Raji (cell line): ENCODE measurements around the gene VWDE.

Experiments used
- POLR2A ChIP-seq: IDR thresholded peaks from 2 replicates; pipeline ENCODE4 v1.6.1; 2011; ENCODE audit warnings: low read depth, low read length, control low read depth; ENCODE audit not compliant: insufficient read depth

The VWDE gene

GRCh38 chr7:12403287-12404181 is at the start of gene VWDE:
TSS of gene VWDE (minus strand) at chr7:12403865. CDS start at chr7:12403716, 149 bp downstream.
- no peak for TF ChIP-seq POLR2A

DNA sequence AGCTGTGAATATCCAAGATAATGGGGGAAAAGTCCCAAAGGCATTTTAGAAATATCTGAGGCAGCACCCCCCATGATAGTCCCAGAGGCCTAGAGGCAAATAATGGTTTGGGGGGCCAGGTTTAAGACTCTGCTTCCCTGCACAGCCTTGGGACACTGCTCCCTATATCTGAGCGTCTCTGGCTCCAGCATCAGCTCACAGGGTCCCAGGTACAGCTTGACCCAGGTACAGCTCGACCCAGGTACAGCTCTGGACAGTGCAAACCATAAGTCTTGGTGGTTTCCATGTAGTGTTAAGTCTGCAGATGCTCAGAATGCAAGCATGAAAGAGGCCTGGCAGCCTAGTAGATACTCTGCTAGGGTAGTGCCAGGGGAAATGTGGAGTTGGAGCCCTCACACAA is 47.0 kb upstream of the VWDE start:
- no peak for TF ChIP-seq POLR2A

DNA sequence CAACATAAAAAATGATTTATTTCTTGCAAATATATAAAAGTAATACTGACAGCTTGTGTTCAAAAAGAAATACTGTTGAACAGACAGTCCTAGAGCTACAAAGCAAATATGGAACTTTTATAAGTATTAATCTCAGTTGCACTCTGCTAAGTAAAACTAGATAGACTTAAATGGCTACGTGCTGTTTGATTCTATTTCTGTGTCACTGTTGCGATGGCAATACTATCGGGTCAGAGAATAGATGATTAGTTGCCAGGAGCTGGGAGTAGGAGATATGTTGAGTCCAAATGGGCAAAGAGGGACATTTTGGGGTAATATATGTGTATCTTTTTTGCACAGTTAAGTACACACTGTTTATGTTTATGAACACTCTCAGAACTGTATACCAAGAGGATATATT is 41.1 kb upstream of the VWDE start:
- no peak for TF ChIP-seq POLR2A

GRCh38 chr7:12440229-12440628 is 36.6 kb upstream of the VWDE start:
- no peak for TF ChIP-seq POLR2A

GRCh38 chr7:12436896-12437535 is 33.4 kb upstream of the VWDE start:
- TF ChIP-seq POLR2A = no peak

GRCh38 chr7:12436126-12436525 is 32.5 kb upstream of the VWDE start:
- TF ChIP-seq POLR2A = no peak

- no peak for TF ChIP-seq POLR2A
Observed at GRCh38 chr7:12434012-12434642, 30.5 kb upstream of the VWDE start.

DNA sequence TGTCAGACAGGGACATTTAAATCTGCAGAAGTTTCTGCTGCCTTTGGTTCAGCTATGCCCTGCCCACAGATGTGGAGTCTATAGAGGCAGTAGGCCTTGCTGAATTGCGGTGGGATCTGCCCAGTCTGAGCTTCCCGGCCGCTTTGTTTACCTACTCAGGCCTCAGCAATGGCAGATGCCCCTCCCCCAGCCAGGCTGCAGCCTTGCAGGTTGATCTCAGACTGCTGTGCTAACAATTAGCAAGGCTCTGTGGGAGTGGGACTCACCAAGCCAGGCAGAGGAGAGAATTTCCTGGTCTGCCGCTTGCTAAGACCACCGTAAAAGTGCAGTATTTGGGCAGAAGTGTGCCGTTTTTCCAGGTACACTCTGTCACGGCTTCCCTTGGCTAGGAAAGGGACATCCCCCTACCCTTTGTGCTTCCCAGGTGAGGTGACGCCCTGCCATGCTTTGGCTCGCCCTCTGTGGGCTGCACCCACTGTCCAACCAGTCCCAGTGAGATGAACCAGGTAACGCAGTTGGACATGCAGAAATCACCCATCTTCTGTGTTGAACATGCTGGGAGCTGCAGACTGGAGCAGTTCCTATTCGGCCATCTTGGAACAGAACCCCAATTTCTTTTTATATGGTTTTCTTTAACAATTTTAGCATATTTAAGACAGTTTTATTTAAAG is 28.4 kb upstream of the VWDE start:
- no peak for TF ChIP-seq POLR2A

GRCh38 chr7:12425311-12425710 is 21.6 kb upstream of the VWDE start:
- TF ChIP-seq POLR2A = no peak

DNA sequence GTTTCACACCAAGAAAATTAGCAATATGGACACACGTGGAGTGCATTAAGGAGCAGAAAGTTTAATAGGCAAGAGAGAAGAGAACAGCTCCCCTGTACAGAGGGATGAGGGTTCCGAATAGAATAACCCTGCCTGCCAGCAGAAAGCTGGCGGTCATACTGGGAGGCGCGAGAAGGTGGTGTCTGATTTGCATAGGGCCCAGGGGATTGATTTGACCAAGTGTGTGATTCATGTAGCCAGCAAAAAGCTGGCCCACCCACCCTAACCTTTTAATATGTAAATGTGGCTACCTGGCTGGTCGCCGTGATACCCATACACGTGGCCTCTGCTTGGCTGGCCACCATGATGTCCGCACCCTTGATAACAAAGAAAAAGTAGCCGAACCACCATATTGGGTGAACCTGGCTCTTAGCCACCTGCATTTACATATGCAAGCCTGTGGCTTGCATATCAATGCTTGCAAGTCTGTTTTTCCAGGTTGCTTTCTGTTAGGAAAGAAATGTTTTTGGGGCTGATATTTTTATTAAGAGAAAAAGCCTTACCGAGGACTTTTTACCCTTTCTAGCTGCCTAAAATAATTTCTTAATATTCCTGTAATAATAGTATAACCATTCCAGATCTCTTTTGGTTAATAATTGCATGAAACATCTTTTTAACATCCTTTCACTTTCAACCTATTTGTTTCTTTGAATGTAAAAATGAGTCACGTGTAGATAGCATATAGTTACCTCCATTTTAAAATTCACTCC is 20.5 kb upstream of the VWDE start:
- TF ChIP-seq POLR2A = no peak

DNA sequence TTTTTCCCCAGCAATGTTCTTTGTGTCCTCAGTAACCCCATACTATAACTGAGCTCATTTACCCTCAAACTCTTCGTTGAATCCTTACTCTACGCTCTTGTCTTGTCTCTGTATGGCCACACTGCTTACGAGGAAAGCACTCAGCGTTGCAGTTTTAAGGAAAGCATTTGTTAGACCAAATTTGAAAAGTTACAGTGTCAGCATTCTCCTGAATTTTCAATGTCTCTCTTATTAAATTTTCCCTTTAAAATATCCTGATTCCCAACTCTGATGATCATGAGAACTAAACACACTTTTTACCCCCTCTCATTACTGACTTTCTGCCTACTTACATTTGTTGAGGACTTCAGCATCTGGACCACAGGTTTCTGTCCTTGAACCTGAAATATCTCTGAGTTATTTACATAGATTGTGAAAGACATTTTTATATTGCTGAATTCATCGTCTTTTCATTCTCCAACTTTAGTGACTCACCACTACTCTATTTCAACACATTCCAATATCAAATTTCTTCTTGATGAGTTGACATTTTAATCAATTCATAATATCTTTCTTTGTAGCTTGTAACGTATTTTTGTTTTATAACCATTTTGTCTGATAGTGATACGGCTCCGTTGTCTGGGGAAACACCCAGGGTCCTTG is 19.8 kb upstream of the VWDE start:
- TF ChIP-seq POLR2A = no peak

- TF ChIP-seq POLR2A = no peak
Observed at GRCh38 chr7:12422554-12423320, 19.1 kb upstream of the VWDE start.

GRCh38 chr7:12418452-12418851 is 14.8 kb upstream of the VWDE start:
- TF ChIP-seq POLR2A = no peak
